Prostate gland (tissue), 2 donors: ENCODE measurements around the gene DPM3.

Experiments used
- CTCF ChIP-seq, 4 experiments: fragments of 200-600 bp in 2 of 4; fragments of 450-650 bp in 2 of 4; sonication (generic) in 2 of 4; IDR thresholded peaks; 1 replicate in 3 of 4; 2 replicates in 1 of 4; pipeline ENCODE4 v1.5.1; 2016 to 2019; ENCODE audit warnings: antibody characterized with exemption in 4 of 4, mild to moderate bottlenecking in 2 of 4, moderate library complexity in 2 of 4
- POLR2A ChIP-seq: fragments of 450-650 bp; IDR thresholded peaks from one replicate; pipeline ENCODE4 v1.6.1; 2016; ENCODE audit warnings: antibody characterized with exemption, mild to moderate bottlenecking

GRCh38 chr1:155183775-155184221 is 43.5 kb upstream of the DPM3 start:
- TF ChIP-seq POLR2A (no peak), CTCF (IDR thresholded peaks at IDR 0.05) (no peak)
